Measurements from ENCODE around the gene APBA3. TPM values are rescaled to one million over a fixed set of nuclear protein-coding genes. Genes with fewer than 3 reads are reported as not detected.

The APBA3 gene
- total RNA-seq, 1 experiment from 2014 or later = 34.0 TPM

DNA sequence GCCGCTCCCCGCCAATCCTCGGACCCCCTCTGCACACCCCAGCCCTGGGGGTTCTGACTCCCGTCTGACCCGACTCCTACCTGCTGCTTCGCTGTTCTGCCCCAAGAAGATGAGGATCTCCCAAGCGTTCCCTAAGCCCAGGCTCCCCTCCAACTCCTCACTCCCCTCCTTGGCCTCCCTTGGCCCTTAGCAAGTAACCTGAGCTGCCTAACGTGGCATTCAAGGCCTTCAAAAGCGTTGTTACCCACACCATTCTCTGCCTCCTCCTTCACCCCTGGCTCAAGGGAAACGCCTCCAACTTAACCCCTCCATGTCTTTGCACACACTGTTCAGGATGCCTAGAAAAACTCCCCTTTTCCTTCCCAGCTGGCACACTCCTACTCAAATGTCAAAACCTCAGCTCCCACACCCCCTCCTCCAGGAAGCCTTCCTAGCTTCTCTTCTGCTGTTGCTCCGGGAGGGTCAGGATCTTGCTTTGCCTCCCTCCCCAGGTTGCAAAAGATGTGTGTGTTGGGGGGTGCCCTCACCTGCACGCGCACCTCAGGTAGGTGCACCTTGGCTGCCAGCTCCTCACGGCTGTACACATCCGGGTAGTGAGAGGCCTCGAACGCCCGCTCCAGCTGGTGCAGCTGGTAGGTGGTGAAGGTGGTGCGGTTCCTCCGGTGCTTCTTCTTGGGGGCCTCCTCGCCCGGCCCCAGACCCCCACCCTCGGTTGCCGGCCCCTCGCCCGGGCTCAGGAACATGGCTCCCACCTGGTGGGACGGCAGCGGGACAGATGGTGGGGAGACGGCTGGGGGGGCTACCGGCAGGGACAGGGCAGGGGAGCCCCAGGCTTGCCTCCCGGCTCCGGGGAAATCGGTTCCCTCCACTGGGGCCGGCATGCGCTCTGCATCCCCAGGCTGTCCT lies 9.8 kb upstream of the APBA3 start:
- Histone ChIP-seq H3K9me3 (ENCODE audit: control insufficient read depth, insufficient read depth, low read depth, low read length) (no peaks in the 10 kb centered on the region), H3K4me1 (ENCODE audit: control insufficient read depth, insufficient read depth, low read length) (no peaks in the 10 kb centered on the region), H3K36me3 (ENCODE audit: control insufficient read depth, insufficient read depth, low read length) (no peaks in the 10 kb centered on the region), H3K27me3 (ENCODE audit: control insufficient read depth, insufficient read depth, low read length) (no peaks in the 10 kb centered on the region), H3K4me3 (ENCODE audit: low read depth in 2 of 2, low read length in 2 of 2) (no peak overlapping the region), H3K27ac (ENCODE audit: low read length) (no peak overlapping the region)
- no TSS peak for BruUV-seq (replicated peaks)
- POLR2A ChIA-PET = no interaction called here
- intact Hi-C loops (cut with micrococcal nuclease; ENCODE audit: unreplicated experiment) (no loop called here), in situ Hi-C loops (cut with HindIII; ENCODE audit: low pct_unique_long_range_greater_than_20kb, low sequenced_read_pairs) (no loop called here)
- TF ChIP-seq, protein P1, sequence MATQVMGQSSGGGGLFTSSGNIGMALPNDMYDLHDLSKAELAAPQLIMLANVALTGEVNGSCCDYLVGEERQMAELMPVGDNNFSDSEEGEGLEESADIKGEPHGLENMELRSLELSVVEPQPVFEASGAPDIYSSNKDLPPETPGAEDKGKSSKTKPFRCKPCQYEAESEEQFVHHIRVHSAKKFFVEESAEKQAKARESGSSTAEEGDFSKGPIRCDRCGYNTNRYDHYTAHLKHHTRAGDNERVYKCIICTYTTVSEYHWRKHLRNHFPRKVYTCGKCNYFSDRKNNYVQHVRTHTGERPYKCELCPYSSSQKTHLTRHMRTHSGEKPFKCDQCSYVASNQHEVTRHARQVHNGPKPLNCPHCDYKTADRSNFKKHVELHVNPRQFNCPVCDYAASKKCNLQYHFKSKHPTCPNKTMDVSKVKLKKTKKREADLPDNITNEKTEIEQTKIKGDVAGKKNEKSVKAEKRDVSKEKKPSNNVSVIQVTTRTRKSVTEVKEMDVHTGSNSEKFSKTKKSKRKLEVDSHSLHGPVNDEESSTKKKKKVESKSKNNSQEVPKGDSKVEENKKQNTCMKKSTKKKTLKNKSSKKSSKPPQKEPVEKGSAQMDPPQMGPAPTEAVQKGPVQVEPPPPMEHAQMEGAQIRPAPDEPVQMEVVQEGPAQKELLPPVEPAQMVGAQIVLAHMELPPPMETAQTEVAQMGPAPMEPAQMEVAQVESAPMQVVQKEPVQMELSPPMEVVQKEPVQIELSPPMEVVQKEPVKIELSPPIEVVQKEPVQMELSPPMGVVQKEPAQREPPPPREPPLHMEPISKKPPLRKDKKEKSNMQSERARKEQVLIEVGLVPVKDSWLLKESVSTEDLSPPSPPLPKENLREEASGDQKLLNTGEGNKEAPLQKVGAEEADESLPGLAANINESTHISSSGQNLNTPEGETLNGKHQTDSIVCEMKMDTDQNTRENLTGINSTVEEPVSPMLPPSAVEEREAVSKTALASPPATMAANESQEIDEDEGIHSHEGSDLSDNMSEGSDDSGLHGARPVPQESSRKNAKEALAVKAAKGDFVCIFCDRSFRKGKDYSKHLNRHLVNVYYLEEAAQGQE (IDR thresholded peaks at IDR 0.05; ENCODE audit: insufficient read depth in 1 of 2, low read depth in 2 of 2, low read length in 1 of 2) = no peak
- no peak for TF ChIP-seq TCF7L2 (IDR thresholded peaks at IDR 0.05; ENCODE audit: low read depth, low read length)
- no peak for TF ChIP-seq POLR2AphosphoS5 (IDR thresholded peaks at IDR 0.05; ENCODE audit: low read depth, low read length)
- ATAC-seq (peak; percentile 19; the same call in 1 of the 2 replicates), DNase-seq (ENCODE audit: low read depth, low spot score) (no peak)
- CTCF ChIA-PET = no interaction called here

DNA sequence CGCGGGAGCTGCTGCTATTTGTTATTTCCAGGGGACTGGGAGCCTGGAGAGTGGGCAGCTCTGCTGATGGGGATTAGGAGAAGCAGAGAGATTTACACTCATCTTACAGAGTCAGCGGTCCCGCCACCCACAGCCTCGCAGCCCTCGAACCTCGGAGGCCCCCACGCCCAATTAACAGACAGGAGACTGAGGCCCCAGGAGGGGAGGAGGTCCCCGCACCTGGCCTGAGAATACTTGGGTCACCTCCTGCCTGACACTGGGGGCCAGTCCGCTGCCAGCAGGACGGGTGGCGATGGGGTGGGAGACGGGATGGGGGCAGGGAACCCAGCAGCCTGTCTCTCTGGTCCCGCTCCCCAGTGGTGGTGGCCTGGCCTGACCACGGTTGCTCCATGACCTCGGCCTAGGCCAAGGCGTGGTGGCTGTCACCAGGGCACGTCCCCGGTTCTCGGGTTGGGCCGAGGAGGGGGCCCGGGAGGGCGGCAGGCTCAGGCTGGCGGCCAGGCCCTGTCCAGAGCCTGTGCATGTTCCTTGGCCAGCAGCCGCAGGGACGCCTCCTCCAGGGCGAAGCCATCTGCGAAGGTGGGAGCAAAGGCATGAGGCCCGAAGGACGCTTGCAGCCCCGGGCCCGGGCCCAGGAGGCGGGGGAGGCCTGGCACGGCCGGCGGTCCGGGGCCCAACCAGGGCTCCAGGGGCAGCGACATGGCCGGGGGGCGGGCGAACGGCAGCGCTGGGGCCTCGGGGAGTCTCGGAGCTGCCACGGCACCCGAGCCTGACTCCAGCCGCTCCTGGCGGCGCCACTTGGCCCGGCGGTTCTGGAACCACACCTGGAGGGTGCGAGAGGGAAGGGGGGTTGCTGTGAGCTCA lies 8.9 kb upstream of the APBA3 start:
- no peaks in the 10 kb centered on the region for H3K27me3 ChIP-seq (ENCODE audit: control insufficient read depth, insufficient read depth, low read length)
- no peaks in the 10 kb centered on the region for H3K36me3 ChIP-seq (ENCODE audit: control insufficient read depth, insufficient read depth, low read length)
- no peak overlapping the region for H3K4me3 ChIP-seq (ENCODE audit: low read depth in 2 of 2, low read length in 2 of 2)
- intact Hi-C loops (cut with micrococcal nuclease; ENCODE audit: unreplicated experiment) = no loop called here
- TF ChIP-seq TCF7L2 (IDR thresholded peaks at IDR 0.05; ENCODE audit: low read depth, low read length) (no peak), SIN3A (IDR thresholded peaks at IDR 0.05; ENCODE audit: borderline replicate concordance, insufficient read depth, low read depth, low read length) (no peak), POLR2AphosphoS5 (IDR thresholded peaks at IDR 0.05; ENCODE audit: low read depth, low read length) (no peak)
- TF ChIP-seq, protein P1 (IDR thresholded peaks at IDR 0.05; ENCODE audit: insufficient read depth in 1 of 2, low read depth in 2 of 2, low read length in 1 of 2) = no peak
- TF ChIP-seq, protein P2, sequence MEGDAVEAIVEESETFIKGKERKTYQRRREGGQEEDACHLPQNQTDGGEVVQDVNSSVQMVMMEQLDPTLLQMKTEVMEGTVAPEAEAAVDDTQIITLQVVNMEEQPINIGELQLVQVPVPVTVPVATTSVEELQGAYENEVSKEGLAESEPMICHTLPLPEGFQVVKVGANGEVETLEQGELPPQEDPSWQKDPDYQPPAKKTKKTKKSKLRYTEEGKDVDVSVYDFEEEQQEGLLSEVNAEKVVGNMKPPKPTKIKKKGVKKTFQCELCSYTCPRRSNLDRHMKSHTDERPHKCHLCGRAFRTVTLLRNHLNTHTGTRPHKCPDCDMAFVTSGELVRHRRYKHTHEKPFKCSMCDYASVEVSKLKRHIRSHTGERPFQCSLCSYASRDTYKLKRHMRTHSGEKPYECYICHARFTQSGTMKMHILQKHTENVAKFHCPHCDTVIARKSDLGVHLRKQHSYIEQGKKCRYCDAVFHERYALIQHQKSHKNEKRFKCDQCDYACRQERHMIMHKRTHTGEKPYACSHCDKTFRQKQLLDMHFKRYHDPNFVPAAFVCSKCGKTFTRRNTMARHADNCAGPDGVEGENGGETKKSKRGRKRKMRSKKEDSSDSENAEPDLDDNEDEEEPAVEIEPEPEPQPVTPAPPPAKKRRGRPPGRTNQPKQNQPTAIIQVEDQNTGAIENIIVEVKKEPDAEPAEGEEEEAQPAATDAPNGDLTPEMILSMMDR (IDR thresholded peaks at IDR 0.05) = no peak
- no peak overlapping the region for H3K27ac ChIP-seq (ENCODE audit: low read length)
- no TSS peak for BruUV-seq (replicated peaks)
- DNase-seq (ENCODE audit: low read depth, low spot score) = no peak
- no peak for ATAC-seq
- H3K4me1 ChIP-seq (ENCODE audit: control insufficient read depth, insufficient read depth, low read length) = no peaks in the 10 kb centered on the region
- no peaks in the 10 kb centered on the region for H3K9me3 ChIP-seq (ENCODE audit: control insufficient read depth, insufficient read depth, low read depth, low read length)
- POLR2A ChIA-PET = no interaction called here
- in situ Hi-C loops (cut with HindIII; ENCODE audit: low pct_unique_long_range_greater_than_20kb, low sequenced_read_pairs) = no loop called here
- CTCF ChIA-PET = no interaction called here

Data from Panc1 (cell line).